Activated T-cell treated with anti-CD3 and anti-CD28 coated beads for 24 hours (primary cell): Measurements from ENCODE around the gene TKFC.
"Not testable (repeated sequence)": the region's sequence is repeated elsewhere in the genome, so short reads cannot be mapped to it uniquely, and the experiment has no call there.

ENCODE experiments used
- DNase-seq: peaks from one replicate; pipeline ENCODE4 v3.0.0-alpha.2; 2020; ENCODE audit warnings: low read depth

The TKFC gene

DNA sequence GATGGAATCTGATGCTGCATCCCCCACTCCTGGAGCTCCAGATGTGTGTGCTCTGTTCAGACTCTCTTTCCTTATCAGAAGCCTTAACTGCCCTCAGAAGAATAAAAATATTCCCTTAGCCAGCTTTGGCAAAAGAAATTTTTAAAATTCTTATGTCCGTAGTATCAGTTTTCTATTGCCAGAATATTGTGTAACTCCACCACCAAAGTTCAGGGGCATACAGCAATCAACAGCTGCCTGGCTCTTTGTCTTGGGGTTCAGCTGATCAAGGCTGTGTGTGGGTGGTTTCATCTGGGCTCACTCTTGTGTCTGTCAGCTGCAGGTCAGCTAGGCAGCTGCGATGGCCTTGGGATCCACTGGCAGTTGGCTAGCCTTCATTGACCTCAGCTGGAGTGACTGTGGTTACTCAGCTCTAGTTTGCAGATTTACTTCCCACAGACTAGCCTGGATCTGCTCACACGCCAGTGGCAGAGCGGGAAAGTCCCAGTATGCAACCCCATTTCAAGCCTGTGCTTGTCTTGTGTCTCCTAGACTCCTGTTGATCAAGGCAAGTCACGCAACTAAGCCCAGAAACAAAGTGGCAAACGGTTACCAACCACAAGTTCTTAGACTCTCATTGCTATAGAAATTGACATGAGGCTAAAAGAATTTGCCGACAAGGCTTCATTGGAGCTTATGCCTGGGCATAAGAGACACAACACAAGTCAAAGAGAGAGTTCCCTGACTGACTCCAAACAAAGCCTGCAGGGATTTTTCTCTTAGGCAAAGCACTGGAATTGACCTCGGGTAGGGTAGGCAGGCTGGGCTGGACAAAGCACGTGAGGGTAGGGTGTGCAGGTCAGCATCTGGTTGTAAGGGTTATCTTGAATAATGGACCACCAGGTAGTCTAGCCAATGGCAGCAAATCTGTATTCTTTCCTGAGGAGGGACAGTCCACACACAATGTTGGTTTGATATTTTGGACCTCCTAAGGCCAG lies 36.6 kb downstream of the TKFC start:
- DNase-seq: no peak

DNA sequence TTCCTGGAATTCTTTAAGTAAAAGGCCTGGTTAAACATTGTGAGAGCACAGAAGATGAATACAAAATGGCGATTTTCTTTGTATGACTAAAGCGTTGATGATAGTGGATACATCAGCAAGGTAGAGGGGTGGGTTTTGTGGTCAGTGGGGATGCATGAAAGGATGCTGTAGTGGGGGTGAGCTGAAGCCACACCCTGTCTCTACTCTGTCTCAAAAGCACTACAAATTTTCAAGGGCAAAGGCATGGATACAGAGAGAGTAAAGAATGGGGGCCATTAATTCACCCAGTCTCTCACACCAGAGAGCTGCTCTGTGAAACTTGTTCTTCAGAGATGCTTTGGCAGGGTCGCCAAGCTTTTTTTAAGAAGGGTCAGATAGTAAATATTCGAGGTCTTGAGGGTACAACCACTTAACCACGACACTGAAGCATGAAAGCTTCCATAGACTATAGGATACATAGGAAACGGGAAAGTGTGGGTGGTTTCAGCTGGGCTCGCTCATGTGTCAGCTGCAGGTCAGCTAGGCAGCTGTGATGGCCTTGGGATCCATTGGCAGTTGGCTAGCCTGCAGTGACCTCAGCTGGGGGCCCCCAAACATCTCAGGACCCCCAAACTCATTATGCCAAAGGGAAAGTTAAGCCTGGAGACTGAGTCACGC lies 37.4 kb downstream of the TKFC start:
- no peak for DNase-seq

DNA sequence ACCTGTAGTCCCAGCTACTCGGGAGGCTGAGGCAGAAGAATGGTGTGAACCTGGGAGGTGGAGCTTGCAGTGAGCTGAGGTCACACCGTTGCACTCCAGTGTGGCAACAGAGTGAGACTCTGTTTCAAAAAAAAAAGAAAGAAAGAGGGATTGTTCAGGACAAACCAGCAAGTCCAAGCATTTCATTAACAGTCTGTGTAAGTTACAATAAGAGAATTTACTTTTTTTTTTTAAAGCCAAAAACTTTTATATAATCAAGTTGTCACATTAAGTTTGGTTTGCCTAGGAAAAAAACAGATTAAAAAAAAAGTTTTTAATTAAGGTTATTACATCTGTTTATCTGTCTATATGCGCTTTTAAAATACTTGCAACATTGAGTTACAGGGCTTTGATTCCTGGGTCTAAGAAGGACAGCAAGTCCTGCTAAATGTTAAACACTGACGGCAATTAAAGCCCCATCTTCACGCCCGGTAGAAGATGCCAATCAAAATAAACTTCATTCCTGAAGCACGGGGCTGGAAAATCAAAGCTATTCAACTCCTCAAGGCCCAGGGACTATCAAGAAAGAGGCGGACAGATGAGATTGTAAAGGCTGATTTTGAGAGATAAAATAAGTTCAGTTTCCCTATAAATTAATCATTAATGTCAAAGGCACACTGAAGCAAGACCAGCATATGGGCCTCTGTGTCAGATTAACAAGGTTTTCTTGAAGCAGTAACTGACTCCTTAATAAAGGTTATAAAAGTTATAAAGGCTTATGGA lies 39.8 kb downstream of the TKFC start:
- DNase-seq: no peak

DNA sequence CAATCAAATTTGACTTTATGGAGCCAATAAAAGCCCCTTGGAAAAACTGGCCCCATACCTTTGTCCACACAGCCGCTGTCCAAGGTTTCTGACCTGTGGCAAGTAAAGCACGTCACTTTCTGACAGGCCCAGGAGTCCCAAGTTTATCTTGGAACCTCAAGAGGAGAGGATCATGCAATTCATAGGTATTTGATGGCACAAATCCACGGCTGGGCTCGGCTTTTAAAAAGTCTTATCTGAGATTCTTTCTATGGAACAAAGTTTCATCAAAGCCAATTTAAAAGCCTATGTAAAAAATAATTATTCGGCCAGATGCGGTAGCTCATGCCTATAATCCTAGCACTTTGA lies 42.7 kb downstream of the TKFC start:
- DNase-seq: no peak

DNA sequence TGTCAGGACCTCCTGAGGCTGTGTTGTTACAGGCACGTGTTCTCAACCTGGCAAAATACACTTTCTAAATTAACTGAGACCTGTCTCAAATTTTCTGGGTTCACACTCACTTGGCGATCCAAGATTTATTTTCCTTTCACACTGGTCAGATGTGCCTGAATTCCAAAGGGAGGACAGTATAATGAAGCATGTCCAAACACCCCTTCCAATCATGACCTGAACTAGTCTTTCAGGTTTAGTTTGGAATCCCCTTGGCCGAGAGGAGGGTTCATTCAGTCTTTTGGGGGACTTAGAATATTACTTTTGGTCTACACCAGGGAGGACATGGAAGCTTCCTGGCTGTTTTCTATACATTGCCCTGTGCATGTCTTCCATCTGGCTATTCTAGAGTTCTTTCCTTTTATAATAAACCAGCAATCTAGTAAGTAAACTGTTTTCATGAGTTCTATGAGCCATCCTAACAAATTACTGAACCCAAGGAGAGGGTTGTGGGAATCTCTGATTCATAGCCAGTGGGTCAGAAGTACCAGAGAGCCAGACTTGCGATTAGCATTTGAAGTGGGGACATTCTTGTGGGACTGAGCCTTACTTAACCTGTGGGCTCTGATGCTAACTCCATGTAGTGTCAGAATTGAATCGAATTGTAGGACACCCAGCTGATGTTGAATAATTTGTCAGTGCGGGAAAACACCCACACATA lies 44.6 kb downstream of the TKFC start:
- DNase-seq: no peak

DNA sequence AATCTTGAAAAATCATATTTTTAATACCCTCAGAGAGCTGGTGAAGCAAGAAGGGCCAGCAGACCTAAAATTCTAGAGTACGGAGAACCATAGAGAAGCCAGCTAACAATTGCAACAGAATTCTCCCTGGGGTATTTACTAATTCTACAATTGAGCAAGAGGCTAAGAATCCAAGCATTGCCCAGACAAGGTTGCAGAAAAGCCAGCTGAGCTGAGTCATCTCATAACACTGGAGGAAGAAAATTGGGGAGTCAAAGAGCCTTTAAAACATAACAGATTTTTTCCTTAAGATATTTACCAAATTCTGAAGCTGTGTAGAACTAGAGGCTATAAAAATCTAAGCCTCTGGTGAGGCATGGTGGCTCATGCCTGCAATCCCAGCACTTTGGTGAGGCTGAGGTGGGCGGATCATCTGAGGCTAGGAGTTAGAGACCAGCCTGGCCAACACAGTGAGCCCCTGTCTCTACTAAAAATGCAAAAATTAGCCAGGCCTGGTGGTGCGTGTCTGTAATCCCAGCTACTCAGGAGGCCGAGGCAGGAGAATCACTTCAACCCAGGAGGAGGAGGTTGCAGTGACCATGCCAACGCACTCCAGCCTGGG lies 45.8 kb downstream of the TKFC start:
- no peak for DNase-seq

DNA sequence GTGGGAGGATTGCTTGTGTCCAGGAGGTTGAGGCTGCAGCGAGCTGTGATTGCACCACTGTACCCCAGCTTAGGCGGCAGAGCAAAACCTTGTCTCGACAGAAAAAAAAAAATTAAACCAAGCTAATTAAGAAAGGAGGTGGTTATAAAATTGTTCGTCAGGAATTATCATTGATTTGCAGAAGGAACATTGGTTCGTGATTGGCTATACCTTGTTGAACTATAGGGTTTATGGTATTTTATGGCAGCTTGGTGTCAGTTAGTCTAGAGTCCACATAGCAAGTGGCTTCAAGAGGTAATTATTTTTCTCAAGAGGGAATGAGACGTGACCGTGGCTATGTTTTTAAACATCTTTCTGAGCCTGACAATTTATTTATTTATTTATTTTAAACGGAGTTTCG lies 47.9 kb downstream of the TKFC start:
- no peak for DNase-seq

DNA sequence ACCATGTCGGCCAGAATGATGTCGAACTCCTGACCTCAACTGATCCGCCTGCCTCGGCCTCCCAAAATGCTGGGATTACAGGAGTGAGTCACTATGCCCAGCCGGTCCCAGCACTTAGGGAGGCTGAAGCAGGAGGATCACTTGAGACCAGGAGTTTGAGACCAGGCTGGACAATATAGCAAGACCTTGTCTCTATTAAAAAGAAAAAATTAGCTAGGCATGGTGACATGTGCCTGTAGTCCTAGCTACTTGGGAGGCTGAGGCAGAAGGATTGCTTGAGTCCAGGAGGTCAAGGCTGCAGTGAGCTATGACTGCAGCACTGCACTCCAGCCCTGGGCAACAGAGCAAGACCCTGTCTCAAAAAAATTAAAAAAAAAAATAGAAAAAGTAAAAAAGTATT lies 50.8 kb downstream of the TKFC start:
- not testable (repeated sequence) for DNase-seq

DNA sequence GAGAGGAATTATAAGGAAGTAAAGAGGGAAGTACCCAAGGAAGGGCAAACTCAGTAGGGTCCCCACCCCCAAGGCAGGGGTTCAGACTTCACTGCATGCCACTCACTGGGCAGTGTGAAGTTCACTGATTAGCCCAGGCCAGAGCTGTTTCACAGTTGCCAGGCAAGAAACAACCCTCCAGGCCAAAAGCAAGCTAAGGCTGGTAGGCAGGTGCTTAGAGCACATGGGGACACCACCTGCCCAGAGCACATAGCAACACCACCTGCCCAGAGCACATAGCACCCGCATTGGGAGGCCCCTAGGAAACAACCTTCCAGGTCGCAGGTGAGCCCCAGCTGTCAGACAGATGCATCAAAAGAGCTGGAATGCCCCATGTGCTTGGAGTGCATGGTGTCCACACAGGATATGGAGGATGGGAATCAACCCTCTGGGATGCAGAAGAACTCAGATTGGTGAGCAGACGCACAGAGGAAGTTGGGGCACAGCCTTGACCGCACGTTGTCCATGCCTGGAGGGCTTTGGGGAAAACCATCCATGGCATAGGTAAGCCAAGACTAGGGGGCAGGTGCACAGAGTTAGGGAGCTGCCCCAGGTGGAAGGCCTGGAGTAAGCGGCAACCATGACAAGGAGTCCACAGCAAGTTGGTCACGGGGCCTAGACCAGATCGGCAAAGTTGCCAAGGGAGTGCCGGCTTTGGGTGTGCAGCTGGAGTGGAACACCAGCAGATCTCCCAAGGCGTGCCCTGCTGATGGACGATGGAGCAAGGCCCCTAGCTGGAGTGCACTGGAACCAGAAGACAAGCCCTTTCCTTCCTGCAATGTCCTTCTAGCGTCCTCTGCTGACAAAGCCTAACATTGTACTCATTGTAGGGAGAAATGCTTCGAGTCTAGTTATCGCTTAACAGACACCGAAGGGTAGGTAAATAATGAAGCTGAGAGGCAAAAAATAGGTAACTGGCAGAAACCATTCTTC lies 51.5 kb downstream of the TKFC start:
- no peak for DNase-seq

DNA sequence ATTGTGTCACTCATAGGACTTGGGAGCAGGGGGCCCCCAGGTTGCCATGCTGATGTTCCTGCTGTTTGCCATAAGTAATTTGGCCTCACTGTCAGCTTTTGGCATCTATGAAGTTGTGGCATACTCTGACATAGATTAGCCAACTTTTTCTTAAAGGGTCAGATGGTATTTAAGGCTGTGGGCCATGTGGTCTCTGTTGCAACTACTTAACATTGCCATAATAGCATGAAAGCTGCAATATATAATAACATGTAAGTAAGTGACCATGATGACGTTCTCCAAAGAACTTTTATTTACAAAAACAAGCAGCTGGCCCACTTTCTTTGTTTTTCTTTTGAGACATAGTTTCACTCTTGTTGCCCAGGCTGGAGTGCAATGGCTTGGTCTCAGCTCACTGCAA lies 57.1 kb downstream of the TKFC start:
- no peak for DNase-seq

DNA sequence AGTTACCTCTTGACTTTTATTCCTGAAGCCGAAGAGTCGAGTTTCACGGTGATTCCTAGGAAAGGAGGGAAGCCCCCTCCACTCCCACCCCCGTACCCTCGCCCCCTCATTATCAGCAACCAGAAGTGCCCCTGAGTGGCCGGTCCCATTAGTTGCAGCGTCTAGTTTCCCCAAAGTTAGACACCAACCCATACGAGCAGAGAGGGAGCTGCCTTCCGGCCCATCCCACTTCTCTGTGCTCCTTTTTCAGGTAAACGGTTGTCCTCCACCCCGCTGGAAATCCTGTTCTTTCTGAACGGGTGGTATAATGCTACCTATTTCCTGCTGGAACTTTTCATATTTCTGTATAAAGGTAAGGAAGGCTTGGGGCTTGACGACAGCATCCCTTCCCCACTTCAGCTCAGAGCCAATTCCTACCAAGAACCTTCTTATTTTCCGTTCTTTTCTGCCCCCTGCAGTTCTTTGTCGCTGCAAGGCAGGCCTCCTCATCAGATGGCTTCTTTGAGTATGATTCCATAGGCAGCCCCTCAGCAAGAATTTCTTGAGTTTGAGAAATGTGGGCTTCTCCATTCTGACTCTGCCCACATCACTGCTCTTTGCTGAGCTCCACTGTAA lies 60.1 kb downstream of the TKFC start:
- no peak for DNase-seq
